Neural cell (in vitro differentiated cells): ENCODE data around the gene C5orf47.

Source experiments
- EZH2 ChIP-seq: fragments of 200-600, 300-800 bp; shearing (Covaris generic), sonication (generic); IDR thresholded peaks from 2 replicates; pipeline ENCODE4 v1.6.1; 2014; ENCODE audit warnings: antibody characterized with exemption, low read length, borderline replicate concordance, mild to moderate bottlenecking; ENCODE audit not compliant: insufficient read depth, poor library complexity, severe bottlenecking
- RAD21 ChIP-seq: fragments of 450-650 bp; conservative IDR thresholded peaks from 2 replicates; pipeline ENCODE4 v1.6.1; 2014; ENCODE audit warnings: antibody characterized with exemption, mild to moderate bottlenecking, moderate library complexity
- TF ChIP-seq, protein P1 (sequence below): fragments of 450-650 bp; IDR thresholded peaks from 2 replicates; pipeline ENCODE4 v1.5.1; 2014; ENCODE audit warnings: antibody characterized with exemption, mild to moderate bottlenecking, moderate library complexity; ENCODE audit not compliant: poor library complexity, severe bottlenecking

DNA sequence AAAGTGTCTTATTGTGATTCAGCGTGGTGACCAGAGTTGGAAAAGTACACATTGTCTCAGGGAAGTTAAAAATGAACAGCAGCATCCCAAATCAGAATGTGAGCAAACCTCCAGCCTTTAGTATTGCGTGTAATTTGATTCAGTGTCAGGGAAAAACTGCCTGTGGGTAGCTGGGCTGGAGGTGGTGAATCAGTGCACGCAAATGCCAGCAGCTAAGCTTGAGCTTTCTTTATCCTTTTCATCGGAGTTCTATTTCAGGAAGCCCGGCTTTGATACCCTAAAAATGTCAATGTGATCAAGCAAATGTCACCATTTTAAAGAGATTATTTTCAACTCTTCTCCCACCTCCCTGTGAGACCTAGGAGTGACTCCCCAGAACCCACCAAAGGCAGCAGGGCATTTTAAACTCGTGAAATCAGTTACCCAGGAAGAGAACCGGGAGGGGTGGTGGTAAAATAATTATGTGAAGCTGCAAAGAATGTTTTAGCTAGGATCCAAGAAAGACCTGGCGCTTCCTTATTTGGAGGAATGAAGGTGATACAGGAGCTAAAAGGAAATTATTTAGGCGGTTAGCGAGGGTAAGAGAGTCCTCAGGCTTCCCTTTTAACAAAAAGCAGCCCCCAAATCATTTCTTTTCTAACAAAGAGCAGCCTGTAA lies 25.7 kb upstream of the C5orf47 start:
- TF ChIP-seq, protein P1, sequence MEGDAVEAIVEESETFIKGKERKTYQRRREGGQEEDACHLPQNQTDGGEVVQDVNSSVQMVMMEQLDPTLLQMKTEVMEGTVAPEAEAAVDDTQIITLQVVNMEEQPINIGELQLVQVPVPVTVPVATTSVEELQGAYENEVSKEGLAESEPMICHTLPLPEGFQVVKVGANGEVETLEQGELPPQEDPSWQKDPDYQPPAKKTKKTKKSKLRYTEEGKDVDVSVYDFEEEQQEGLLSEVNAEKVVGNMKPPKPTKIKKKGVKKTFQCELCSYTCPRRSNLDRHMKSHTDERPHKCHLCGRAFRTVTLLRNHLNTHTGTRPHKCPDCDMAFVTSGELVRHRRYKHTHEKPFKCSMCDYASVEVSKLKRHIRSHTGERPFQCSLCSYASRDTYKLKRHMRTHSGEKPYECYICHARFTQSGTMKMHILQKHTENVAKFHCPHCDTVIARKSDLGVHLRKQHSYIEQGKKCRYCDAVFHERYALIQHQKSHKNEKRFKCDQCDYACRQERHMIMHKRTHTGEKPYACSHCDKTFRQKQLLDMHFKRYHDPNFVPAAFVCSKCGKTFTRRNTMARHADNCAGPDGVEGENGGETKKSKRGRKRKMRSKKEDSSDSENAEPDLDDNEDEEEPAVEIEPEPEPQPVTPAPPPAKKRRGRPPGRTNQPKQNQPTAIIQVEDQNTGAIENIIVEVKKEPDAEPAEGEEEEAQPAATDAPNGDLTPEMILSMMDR = no peak
- TF ChIP-seq RAD21 (no peak), EZH2 (no peak)
